ENCODE data around the gene TNP1.

The TNP1 gene

DNA sequence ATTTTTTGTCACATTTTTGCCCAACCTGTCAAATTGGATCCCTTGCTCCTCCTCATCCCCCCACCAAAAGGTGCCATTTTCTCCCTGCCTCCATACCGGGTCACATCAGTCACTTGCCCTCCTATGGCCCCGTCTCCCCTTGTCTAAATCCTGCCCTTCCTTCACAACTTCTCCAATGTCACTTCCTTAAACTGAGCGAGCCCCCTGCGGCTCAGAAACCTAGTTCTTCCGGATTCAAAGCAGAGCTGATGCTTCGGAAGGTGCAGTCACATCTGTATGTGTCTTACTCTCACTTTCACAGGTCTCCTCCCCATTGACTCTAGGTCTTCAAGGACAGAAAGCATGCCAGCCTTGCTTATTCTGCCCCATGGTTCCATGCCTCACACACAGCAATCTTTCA, 22.1 kb downstream of the TNP1 start:
- no peak for DNase-seq

DNA sequence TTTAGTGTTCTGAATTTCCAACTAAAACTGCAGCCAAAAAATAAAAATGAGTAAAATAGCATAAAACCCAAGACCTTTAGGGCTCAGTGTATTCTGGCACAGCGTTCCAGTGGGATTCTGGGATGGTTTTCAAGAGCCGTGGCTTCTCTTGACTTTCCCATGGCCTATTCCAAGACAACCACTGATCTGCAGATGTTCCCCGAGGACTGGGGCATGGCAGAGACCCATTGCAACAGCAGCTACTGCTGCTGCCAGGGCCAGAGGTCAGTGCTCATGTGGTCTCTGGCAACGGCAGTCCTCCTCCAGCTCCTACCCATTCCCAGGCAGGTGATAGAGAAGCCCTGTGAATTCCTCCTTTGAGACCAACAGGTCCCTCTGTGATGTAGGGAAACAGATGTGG, 26.8 kb downstream of the TNP1 start:
- DNase-seq: no peak

DNA sequence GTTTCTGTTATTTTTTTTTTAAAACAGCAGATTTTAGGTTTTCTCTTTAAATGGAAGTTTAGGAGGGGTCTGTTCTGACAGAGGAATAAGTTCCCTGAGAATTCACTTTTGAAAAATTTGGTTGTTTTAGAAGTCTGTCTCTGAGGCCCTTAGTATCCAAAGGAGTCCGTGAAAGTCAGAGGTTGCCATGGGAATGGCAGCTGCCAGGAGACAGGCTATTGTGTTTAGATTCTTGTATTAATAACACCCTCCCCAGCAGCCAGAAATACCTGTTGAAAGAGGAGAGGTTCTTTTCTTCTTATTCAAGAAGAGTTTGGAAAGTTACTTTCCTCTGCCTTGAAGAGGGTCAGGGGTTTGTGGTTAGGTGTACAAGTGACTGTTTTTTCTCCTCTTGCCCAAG, 29.5 kb downstream of the TNP1 start:
- no peak for DNase-seq

DNA sequence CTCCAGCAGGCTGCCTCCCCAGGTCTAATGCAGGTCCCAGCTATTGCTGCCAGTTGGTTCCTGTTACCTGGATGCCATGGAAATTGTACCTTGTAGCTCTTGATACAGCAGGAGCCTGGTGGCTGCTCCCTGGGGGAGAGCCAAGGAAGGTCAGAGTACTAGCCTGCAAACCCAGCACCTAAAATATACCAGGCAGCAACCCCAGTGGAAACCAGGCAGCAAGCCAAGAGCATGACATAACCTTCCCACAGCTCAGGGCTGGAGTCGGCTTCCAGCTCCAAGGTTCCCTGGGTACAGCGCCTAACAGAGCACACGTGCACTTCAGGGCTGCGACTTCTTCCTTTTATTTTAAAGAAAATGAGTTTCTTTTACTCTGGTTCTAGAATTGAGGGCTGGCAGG, 30.3 kb downstream of the TNP1 start:
- no peak for DNase-seq

DNA sequence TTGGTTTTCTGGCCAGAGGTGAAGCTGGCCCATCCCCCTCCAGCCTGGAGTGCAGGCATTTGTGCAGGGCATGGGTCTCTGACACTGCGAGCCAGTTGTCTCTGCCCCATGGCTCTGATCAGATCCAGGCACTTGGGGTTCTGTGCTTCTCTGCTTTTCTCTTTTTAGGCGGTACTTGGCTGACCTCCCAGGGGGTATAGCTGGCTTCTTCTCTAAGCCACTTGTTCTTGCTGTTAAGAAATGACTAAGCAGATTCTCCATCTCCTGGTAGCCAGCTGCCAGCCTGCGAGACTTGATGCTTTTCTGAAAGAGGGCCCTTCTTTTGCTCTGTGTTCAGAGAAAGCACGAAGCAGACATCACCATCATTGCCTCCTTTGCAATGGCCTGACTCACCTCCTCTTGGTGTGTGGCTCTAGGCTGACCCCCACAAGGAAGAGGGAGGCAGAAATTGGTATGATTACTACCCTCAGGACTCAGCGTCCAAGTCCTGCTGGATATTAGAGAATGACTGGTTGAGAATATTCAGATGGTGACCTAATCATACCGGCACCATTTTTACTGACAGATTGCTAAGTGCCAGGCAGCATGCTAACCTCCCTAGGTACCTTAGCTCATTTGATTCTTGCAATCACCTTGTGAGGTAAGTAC, 32.7 kb downstream of the TNP1 start:
- DNase-seq: no peak

DNA sequence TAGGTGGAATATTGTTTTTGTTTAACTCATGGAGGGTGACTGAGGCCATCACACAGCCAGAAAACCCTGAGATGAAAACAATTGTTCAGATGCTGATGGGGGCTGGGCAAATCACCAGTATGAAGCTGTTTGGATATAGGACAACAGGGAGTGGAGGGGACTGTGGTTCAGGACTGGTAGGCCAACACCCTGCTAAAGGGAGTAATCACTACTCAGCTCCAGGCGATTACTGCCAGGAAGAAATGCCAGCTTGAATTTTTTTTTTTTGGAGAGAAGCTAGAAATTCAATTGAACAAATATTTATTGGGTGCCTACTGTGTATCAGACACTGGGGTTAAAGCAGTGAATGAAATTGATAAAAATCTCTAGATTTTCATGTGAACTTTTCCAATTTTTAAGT, 37.4 kb downstream of the TNP1 start:
- no peak for DNase-seq

DNA sequence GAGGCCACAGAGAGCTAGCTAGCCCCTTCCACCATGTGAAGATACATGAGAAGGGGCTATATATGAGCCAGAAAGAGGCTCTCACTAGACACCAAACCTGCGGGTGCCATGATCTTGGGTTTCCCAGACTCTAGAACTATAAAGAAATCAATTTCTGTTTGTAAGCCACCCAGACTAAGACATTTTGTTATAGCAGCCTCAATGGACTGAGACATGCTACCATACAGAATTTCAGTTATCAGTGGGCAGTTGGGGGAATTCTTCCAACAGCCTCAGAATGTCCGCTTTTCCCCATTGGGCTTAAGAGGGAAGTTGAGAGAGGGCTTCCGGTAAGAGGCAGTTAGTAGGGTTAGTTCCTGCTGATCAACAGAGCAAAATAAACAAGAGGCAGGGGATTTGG, 39.2 kb downstream of the TNP1 start:
- no peak for DNase-seq

DNA sequence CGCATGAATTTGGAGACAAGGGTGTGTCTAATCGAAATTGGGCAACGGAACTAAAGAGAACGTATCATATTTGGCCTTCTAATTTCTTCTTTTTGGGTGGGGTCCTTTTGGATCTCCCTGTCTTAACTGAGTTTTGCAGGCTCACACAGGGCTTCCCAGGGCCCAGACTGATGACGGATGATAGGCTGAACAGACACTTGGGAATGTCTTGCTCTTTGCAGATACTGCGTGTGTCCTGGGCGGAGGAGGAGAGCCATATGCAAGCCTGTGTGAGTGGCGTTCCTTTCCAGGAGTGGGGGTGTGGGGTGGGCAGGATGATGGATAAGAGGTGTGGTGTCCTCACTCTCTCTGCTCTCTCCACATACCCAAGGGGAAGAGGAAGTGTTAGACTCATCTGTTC, 40.1 kb downstream of the TNP1 start:
- no peak for DNase-seq

DNA sequence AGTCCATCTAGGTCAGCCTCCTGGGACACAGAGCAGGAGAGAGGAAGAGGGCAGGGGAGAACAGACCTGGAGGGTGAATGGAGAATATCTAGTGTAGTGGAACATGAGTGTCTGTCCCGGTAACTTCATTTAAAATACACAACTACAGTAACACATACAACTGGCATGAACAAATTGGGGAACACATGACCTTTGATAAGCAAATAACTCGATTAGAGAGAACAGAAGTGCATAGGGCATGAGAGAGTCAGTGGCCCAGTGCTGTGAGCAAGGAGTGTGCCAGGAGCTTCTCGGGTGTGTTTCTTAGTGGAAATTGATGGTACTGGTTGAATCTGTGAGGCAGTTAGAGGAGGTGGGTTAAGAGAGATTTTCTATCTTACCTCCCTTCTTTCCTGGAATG, 40.8 kb downstream of the TNP1 start:
- no peak for DNase-seq

DNA sequence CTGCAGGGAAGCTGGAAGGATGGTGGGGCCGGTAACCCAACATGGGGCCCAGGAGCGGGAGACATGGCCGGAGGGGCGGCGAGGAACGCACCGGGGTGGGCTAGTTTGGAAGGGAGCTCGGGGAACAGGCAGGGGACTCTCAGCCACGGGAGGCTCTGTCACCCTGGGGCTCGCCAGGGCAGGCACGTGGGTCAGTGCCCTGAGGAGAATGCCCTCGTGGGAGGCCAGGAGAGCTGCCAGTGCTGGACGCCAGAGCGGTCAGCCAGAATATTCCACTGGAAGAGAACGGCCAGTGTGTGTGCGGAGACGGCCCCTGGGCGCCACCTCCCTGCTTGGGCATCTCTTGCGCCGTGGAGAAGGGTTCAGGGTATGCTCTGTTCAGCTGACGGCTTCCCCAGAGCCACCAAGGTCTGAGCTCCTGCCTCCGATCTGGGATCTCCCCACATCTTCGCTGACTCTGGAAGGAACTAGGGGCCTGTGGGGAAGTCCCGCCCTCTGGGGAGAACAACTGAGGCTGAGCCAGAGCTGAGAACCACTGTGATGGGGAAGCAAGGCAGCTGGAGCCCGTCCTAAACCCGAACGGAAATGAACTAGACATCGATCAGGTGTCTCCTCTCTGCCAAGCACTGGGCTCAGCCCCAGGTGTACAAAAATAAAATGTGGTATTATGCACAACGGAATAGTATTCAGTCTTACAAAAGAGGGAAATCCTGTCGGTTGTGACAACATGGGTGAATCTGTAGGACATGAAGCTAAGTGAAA, 49.3 kb downstream of the TNP1 start:
- no peak for DNase-seq

Measured in suppressor macrophage treated with lipopolysaccharide for 4 hours (primary cell).